DMS114 treated with DMSO at 0.1 percent for 48 hours (cell line): Measurements from ENCODE around the gene PRMT1.

ENCODE experiments used
- DNase-seq: peaks from one replicate; lab custom pipeline; 2025; ENCODE audit not compliant: unreplicated experiment; lab: John Stamatoyannopoulos, UW

The PRMT1 gene

DNA sequence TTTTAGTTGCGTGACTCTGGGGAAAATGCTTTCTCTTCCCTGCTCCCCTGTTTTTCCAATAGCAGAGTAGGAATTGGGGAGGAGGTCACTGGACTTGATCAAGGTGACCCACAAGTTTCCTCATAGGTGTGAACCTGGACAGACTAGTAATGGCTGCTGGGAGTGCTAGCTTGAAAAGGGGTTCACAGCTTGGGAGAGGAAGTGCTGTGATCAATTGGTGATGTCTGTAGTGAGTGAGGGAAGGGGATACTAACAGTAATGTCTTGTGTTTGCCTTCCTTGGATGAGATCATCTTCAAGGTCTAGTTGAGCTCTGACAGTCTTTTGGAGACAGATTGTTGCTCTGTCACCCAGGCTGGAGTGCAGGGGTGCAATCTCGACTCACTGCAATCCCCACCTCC lies 9.6 kb upstream of the PRMT1 start:
- DNase-seq: no peak

DNA sequence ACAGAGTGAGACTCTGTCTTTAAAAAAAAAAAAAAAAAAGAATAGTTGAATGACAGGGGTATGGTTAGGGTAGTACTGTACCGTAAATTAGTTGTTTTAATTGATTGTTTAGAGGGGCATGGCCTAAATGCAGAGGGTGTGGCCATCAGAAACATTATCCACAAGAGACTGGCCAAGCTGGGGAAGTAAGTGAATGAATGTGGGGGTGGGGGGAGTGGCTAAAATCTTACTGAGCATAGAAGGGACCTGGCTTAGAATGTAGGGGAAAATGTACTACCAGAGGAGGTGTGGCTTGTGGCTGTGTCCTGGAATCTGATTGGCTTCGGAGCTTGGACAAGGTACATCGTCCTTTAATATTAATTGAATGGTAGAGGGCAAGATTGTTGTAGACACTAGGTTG lies 7.6 kb upstream of the PRMT1 start:
- no peak for DNase-seq

DNA sequence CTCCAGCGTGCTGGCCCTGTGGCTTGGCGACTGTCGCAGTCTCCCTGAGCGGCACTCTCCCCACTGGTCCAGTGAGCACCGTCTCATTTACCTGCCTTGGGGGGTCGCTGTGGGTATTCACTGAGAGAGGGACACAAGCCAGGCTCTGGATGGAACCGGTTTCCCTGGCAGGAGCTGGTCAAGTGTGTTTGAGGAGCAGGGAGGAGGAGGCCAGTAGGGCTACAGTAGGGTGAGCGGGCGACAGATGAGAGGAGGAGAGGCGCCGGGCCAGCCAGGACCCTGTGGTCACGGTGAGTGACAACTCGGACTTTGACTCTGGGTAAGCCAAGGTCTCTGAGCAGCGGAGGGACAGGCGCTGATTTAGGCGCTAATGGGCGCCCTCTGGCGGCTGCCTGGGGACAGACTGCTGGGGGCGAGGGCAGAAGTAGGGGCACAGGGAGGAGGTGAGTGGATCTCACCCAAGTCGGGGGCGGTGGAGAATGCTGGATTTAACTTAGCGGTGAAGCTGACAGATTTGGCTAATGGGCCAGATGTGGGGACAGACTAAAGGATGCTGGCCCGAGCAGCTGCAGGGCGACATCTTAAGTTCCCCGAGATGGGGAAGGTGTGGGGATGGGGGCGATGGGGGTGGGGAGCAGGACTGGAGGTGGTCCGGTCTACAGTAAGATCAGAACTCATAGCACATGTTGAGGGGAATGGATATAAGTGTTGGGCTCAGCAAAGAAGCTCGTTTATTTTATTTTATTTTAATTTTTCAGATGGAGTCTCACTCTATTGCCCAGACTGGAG lies 4.7 kb upstream of the PRMT1 start:
- peak; percentile 20 for DNase-seq

DNA sequence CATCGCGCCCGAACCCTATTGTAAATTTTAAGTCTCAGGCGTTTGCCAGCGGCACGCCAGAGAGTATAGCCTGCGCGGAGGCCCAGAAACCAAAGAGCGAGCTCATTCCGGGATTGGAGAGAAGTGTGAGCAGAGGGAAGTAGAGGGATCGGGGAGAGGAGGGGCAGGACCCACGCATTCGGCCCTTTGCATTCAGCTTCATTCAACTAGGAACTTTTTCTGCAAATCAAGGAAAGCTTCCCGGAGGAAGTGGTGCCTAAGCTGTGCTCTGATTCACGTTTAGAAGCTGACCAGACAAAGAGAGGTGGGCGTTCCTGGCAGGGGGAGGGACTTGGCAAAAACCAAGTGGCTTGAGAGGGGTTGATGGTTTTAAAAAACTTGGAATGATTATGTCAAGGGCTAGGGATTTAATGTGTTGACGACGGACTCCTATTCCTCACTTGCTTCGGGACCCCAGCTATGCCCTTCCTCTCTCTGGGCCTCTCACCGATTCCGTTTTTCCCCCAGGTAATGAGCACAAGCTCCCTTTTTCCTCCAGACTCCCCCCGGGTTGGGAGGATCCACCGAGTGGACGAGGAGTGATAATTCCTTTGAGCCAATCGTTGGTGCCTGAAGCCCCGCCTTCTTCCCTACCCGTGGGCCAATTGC lies 811 bp upstream of the PRMT1 start:
- no peak for DNase-seq

DNA sequence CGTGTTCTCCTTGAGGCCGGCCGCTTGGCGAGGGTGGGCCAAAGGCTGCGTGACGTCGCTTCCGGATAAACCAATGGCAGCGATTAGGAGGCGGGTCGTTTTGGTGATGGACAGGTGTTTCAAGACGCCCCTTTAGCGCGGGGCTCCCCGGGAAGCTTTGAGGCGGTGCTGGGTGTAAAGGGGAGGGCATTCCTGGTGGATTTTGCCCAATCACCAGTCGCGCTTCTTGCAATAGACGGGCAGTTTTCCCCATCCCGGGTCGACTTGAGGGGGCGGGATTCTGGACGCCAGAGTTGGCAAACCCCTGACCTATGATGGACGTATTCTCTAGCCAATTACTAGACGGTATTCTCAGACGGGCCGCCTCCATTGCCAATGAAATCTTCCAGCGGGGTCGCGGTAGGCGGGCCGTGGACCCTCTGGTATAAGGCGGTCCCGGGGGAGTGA lies 264 bp upstream of the PRMT1 start:
- peak; percentile 99 for DNase-seq

DNA sequence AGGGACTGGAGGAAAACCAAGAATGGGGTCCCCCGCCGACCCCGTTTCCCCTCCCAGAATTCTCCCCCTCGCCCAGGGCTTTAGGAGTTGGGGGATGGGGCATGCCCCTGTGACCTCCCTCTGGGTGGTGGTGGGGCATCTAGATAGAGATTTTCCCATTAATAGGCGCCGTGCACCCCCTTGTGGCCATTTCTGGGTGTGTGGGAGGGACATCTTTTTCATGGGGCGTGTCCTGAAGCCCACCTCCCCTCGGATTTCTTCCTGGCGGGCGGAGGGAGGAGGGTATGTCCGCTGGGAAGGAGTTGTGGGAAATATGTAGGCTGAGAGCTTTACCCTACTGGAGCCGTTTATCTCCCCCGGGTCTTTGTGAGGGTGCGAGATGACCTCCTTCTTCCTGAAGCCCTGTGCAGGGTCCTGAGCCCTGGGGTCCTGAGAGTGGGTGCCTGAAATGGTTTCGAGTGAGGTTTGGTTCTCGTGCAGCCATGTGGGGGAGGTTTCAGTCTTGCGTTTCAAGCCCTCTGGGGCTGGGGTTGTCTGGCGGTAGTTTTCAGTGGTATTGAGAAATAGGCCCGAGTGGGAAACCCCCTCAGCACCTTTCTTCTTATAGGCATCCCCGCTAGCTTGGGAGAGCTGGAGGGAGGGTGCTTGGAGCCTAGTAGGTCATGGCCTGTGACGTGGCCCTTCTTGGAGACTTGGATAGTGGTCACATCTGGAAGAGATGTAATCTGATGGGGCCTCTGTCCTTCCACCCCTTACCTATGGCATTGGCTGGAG lies 1.0 kb downstream of the PRMT1 start:
- peak; percentile 48 for DNase-seq

DNA sequence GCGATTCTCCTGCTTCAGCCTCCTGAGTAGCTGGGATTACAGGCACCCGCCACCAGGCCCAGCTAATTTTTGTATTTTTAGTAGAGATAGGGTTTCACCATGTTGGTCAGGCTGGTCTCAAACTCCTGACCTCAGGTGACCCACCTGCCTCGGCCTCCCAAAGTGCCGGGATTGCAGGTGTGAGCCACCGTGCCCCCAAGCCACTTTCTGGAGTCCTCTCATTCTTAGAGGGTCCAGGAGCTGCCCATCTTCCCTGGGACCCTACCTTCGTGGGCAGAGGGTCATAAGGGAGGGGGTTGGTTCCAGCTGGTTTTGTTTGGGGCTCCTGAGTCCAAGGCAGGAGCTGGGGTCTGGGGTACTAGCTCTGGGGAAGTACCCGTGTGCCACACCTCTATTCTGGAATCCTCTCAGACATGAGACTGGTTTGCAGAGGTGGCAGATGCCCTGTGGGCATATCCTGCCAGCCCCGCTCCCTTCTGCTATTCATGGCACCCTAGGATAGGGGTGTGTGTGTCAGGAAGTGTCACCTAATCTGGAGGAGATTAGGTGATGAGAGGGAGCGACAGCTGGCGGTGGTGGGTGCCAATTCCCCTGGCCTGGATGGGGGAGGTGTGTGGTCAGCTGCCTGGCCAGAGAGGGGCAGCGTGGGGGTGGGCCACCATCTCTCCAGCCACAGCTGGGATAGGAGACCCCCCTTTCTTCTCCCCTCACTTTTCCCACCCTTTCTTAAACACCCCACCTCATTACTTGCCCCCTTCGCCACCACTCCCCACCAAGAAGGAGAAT lies 2.1 kb downstream of the PRMT1 start:
- no peak for DNase-seq

DNA sequence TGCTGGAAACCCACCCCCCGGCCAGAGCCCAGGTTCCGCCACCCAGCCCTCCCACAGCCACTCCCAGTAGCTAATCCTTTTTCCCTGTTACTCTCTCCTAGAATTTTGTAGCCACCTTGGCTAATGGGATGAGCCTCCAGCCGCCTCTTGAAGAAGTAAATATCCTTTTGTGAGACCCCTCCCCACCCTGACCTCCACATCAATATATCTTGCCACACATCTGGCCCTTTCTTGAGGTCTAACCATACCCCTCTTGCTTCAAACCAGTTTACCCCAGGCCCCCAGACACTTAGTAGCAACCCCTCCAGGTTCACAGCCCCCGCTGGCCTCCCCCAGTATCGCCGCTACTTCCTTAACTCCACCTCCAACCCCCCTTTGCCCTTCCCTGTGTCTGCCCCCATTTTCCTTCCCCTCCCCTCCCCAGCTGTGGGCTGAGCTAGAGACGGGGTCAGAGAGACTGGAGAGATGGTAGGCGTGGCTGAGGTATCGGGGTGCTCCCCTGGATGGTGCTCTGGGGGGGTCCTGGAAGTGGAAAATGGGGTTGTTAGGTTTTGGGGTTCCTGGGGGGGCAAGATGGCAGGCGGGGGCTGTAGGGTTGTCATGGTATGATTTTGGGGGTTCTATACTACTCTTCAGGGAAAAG lies 2.8 kb downstream of the PRMT1 start:
- no peak for DNase-seq

DNA sequence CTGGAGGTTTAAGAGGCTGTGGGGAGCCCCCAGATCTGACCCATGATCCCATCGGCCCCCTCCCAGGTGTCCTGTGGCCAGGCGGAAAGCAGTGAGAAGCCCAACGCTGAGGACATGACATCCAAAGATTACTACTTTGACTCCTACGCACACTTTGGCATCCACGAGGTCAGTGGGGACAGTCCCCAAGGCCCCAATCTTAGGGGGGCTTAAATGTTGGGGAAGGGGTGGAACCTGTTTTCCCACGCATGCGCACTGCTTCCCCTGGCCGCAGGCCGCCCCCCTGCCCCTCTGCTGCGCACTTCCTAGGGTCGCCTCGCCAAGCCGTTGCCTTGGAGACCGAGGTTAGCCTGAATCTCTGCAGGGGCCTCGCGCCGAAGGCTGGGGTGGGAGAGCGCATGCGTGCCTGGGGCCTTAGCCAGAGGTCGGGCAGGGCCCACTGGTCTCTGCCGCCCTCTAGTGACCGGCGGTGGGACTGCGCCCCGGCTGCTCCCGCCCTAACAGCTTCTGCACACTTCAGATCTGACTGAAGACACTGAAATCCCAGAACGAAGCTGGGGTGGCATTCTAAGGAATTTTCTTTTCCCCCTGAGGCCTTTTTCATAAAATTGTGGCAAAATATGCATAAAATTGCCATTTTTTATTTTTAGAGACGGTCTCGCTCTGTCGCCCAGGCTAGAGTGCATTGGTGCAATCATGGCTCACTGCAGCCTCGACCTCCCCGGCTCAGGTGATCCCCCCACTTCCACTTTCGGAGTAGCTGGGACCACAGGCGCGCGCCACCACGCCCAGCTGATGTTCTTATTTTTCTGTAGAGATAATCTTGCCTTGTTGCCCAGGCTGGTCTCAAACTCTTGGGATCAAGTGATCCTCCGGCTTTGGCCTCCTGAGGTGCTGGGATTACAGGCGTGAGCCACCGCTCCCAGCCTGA lies 3.6 kb downstream of the PRMT1 start:
- DNase-seq: peak; percentile 73

DNA sequence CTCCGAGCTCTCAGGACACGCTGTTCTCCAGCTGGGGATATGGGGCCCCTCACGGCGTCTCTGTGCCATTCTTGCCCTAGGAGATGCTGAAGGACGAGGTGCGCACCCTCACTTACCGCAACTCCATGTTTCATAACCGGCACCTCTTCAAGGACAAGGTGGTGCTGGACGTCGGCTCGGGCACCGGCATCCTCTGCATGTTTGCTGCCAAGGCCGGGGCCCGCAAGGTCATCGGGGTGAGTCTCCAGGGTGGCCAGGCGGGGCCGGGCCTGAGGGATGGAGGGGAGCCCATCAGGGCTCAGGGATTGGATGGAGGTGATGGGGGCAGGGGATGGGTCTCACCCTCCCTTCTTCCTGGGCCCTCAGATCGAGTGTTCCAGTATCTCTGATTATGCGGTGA lies 4.8 kb downstream of the PRMT1 start:
- no peak for DNase-seq

DNA sequence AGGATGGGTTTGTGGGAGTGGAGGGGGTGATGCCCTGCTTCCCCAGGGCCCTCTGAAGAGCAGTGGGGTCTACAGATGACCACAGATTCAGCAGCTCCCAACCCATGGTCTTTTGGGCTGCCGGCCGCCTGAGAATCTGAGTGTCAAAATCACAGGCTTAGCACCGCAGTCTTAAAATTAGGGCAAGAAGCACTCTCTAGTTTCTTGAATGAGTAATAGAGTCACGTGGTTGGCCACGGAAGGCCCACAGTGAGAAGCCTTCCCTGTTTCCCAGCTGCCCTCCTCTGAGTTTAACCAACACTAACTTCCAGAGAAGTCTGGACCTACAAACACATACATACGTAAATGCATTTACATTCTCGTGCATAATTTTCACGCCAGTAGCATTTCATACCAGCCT lies 5.2 kb downstream of the PRMT1 start:
- DNase-seq: no peak

DNA sequence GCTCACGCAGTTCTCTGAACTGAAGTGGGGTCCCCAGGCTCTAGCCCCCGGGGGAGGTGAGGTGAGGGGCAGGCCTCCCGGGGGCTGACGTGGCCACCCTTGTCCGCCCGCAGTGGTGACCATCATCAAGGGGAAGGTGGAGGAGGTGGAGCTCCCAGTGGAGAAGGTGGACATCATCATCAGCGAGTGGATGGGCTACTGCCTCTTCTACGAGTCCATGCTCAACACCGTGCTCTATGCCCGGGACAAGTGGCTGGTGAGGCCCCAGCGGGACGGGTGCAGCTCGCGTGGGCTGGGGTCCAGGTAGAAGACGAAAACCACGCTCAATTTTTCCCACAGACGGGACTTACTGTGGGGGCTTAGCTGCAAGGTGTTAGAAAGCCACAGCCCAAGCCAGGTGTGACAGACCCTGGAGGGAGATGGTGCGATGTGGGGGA lies 6.8 kb downstream of the PRMT1 start:
- DNase-seq: no peak

DNA sequence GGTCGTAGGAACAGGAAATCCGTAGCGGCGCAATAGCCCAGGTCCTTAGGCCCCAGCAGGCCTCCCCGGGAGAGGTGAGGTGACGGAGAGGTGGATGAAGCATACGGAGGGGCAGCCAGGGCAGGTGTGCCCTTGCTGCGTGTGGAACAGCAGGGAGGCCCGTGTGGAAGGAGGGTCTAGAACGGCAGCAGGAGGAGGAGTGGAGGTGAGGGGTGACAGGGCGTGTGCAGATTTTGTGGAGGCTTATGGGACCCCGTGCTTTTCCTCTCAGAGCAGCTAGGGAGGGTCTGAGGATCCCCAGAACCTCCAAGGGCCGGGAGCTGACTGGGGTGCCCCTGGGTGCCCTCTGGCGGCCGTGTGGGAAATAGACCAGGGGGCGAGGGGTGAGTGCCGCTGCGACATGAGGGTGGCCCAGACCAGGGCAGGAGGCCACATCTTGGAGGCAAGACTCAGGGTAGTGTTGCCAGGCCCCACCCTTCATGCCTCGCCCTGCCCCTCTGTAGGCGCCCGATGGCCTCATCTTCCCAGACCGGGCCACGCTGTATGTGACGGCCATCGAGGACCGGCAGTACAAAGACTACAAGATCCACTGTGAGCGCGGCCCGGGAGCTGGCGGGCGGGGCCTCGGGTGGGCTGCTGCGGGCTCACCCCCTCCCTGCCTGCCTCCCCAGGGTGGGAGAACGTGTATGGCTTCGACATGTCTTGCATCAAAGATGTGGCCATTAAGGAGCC lies 7.3 kb downstream of the PRMT1 start:
- no peak for DNase-seq

DNA sequence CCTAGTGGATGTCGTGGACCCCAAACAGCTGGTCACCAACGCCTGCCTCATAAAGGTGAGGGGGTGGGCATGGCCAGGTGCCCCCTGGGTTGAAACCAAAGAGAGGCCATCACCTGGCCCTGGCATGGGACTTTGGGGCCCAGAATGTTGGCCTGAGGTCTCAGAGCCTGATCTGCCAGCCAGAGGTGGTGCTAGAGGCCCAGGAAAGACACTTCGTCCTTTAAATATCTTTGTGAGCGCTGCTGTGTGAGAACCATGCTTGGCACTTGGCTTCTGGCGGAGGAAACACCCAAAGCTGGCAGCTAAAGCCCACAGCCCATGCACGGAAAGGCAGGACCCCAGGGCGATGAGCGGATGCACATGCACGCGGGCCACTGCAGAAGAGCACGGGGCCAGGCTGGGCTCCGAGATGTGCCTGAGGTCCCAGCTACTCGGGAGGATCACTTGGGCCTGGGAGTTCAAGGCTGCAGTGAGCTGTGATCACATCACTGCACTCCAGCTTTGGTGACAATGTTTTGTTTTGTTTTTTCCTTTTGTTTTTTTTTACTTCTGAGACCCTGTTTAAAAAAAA lies 8.0 kb downstream of the PRMT1 start:
- DNase-seq: no peak

DNA sequence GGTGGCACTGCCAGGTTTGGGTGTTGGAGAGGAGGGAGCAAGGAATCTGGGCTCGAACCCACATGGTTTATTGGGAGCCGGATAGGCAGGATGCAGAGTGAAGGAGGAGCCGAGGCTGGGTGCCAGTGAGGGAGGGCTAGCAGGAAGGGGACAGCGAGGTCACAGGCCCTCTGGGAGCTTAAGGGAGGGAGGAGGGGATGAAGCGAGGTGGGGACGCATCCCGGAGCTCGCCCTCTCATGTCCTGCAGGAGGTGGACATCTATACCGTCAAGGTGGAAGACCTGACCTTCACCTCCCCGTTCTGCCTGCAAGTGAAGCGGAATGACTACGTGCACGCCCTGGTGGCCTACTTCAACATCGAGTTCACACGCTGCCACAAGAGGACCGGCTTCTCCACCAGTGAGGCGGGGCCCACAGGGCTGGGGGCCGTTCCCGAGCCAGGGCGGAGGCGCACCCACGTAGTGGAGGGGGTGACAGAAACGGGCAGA lies 8.8 kb downstream of the PRMT1 start:
- DNase-seq: no peak

DNA sequence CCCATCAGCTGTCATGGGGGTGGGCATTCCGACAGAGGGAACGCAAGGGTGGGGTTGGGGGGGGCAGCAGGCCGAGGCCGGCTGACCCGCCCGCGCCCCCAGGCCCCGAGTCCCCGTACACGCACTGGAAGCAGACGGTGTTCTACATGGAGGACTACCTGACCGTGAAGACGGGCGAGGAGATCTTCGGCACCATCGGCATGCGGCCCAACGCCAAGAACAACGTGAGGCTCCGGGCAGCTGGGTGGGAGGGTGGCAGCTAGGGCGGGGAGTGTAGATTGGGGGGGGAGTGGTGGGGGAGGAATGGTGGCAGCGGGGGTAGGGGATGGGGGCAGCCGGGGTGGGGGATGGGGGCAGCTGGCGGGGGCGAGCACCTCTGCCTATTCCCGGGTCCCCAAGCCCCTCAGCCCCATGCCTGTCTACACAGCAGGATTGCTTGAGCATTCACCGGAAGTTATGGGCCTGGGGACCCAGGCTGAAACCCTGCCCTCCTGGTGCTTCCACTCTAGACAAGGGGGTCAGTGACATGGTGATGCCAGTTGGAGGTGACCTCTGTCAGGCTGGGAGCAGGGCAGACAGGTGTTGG lies 9.5 kb downstream of the PRMT1 start:
- DNase-seq: no peak

DNA sequence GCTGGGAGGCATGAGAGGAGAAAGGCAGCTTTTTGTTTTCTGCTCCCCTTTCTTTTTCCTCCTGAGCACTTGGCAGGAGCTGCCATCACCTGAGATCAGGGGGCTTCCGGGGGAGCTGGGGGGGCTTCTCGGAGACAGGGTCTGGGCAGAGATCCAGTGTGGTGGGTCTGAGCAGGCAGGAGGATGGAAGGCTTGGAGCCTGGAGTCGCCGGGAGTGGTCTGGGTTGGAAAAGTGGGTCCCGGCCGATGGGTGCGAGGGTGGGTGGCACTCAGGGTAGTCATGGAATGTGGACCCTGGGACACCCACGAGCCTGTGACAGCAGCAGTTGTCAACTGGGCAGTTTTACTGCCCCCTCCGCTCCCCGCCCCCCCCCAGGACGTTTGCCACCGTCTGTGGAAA lies 10.1 kb downstream of the PRMT1 start:
- DNase-seq: no peak
